H54 (cell line): ENCODE data around the gene PNKP.

Experiments
- DNase-seq: peaks from one replicate; pipeline ENCODE4 v3.0.0; 2011; ENCODE audit warnings: low spot score, mixed read lengths; ENCODE audit not compliant: insufficient read length
- FAIRE-seq: peaks from 3 replicates; lab custom pipeline; 2011; peaks lifted over from hg19 to GRCh38; lab: Jason Lieb, UNC
- POLR2A ChIP-seq: IDR thresholded peaks from 2 replicates; pipeline ENCODE4 v1.6.1; 2011; ENCODE audit warnings: low read depth, mild to moderate bottlenecking, low read length

PNKP gene

GRCh38 chr19:49866933-49867782, at the start of gene PNKP:
Gene PNKP (minus strand): TSS chr19:49867576. CDS start chr19:49867204, 372 bp downstream.
- peak; percentile 96 for DNase-seq
- no peak for FAIRE-seq

GRCh38 chr19:49915271-49915670, 47.9 kb upstream of the PNKP start:
- FAIRE-seq (no peak), DNase-seq (no peak)
- TF ChIP-seq POLR2A, result no peak

More at GRCh38 chr19:49866933-49867782, at the start of gene PNKP:
- peak; percentile 72 for TF ChIP-seq POLR2A

- no peak for DNase-seq
- TF ChIP-seq POLR2A, result no peak
- FAIRE-seq, result no peak
Observed at GRCh38 chr19:49913720-49914119, 46.3 kb upstream of the PNKP start.

GRCh38 chr19:49912965-49913685, 45.7 kb upstream of the PNKP start:
- FAIRE-seq, result no peak
- DNase-seq, result no peak

GRCh38 chr19:49911381-49912145, 44.2 kb upstream of the PNKP start:
- no peak for TF ChIP-seq POLR2A
- no peak for DNase-seq
- no peak for FAIRE-seq

More at GRCh38 chr19:49912965-49913685, 45.7 kb upstream of the PNKP start:
- TF ChIP-seq POLR2A, result no peak

- FAIRE-seq (no peak), DNase-seq (no peak)
- TF ChIP-seq POLR2A, result no peak
Observed at GRCh38 chr19:49910179-49910578, 42.8 kb upstream of the PNKP start.

GRCh38 chr19:49908480-49909420, 41.4 kb upstream of the PNKP start:
- no peak for TF ChIP-seq POLR2A
- FAIRE-seq, result no peak

GRCh38 chr19:49907745-49908446, 40.5 kb upstream of the PNKP start:
- no peak for TF ChIP-seq POLR2A
- FAIRE-seq, result no peak

More at GRCh38 chr19:49908480-49909420, 41.4 kb upstream of the PNKP start:
- DNase-seq, result no peak

GRCh38 chr19:49906879-49907564, 39.6 kb upstream of the PNKP start:
- DNase-seq, result no peak
- no peak for TF ChIP-seq POLR2A
- FAIRE-seq, result no peak

More at GRCh38 chr19:49907745-49908446, 40.5 kb upstream of the PNKP start:
- no peak for DNase-seq

- no peak for DNase-seq
- no peak for FAIRE-seq
- TF ChIP-seq POLR2A, result no peak
Observed at GRCh38 chr19:49904136-49904535, 36.8 kb upstream of the PNKP start.

- DNase-seq (peak; percentile 63), FAIRE-seq (no peak)
- no peak for TF ChIP-seq POLR2A
Observed at GRCh38 chr19:49896863-49897621, 29.7 kb upstream of the PNKP start, which contains the start of gene IL4I1. Gene IL4I1 (minus strand): TSS chr19:49896887. CDS start chr19:49896160, 727 bp downstream.
